ENCODE results near the gene ORC3. TPM values are rescaled to one million over a fixed set of nuclear protein-coding genes. Genes with fewer than 3 reads are reported as not detected.
"Not testable (repeated sequence)": the region's sequence is repeated elsewhere in the genome, so short reads cannot be mapped to it uniquely, and the experiment has no call there.

The ORC3 gene
- total RNA-seq, 2 donors from 2014 or later: 32.7 to 43.7 TPM

GRCh38 chr6:87574237-87574804 lies 15.6 kb upstream of the ORC3 start:
- H3K4me3 Mint-ChIP-seq: peak overlapping the region; percentile 45
- peaks cover 4% of the 10 kb centered on the region for H3K9me3 Mint-ChIP-seq
- peak; percentile 45 for ATAC-seq (replicated peaks)
- peaks cover 35% of the 10 kb centered on the region for H3K4me1 Mint-ChIP-seq
- no peaks in the 10 kb centered on the region for H3K27me3 Mint-ChIP-seq
- H3K36me3 Mint-ChIP-seq (ENCODE audit: low read depth): peaks cover 78% of the 10 kb centered on the region
- H3K27ac Mint-ChIP-seq: peak overlapping the region; percentile 64

- peaks cover 4% of the 10 kb centered on the region for H3K9me3 Mint-ChIP-seq
Observed at GRCh38 chr6:87575423-87575822, 14.5 kb upstream of the ORC3 start.

GRCh38 chr6:87583822-87584221 lies 6.1 kb upstream of the ORC3 start:
- Mint-ChIP-seq H3K9me3 (no peaks in the 10 kb centered on the region), H3K4me1 (peaks cover 31% of the 10 kb centered on the region), H3K4me3 (no peak overlapping the region), H3K36me3 (ENCODE audit: low read depth) (peaks cover 77% of the 10 kb centered on the region), H3K27me3 (no peaks in the 10 kb centered on the region), H3K27ac (no peak overlapping the region)
- ATAC-seq (replicated peaks): no peak

More at GRCh38 chr6:87575423-87575822, 14.5 kb upstream of the ORC3 start:
- Mint-ChIP-seq H3K4me3 (peak overlapping the region; percentile 4), H3K27ac (no peak overlapping the region), H3K4me1 (peaks cover 39% of the 10 kb centered on the region), H3K36me3 (ENCODE audit: low read depth) (peaks cover 80% of the 10 kb centered on the region), H3K27me3 (no peaks in the 10 kb centered on the region)
- ATAC-seq (replicated peaks): no peak

- Mint-ChIP-seq H3K36me3 (ENCODE audit: low read depth) (peaks cover 61% of the 10 kb centered on the region), H3K27me3 (no peaks in the 10 kb centered on the region), H3K9me3 (no peaks in the 10 kb centered on the region), H3K4me3 (no peak overlapping the region), H3K4me1 (peaks cover 33% of the 10 kb centered on the region), H3K27ac (no peak overlapping the region)
- ATAC-seq (replicated peaks): no peak
Observed at GRCh38 chr6:87586371-87587077, 3.4 kb upstream of the ORC3 start.

GRCh38 chr6:87588756-87589407 lies 1.1 kb upstream of the ORC3 start:
- peaks cover 51% of the 10 kb centered on the region for H3K36me3 Mint-ChIP-seq (ENCODE audit: low read depth)
- no peak for ATAC-seq (replicated peaks)
- H3K4me3 Mint-ChIP-seq: peak overlapping the region; percentile 98
- H3K9me3 Mint-ChIP-seq: no peaks in the 10 kb centered on the region
- H3K27me3 Mint-ChIP-seq: no peaks in the 10 kb centered on the region
- peak overlapping the region; percentile 97 for H3K27ac Mint-ChIP-seq
- peaks cover 33% of the 10 kb centered on the region for H3K4me1 Mint-ChIP-seq

GRCh38 chr6:87590417-87590880 lies 514 bp downstream of the ORC3 start:
- no peak for ATAC-seq (replicated peaks)
- peaks cover 29% of the 10 kb centered on the region for H3K4me1 Mint-ChIP-seq
- peak overlapping the region; percentile 97 for H3K27ac Mint-ChIP-seq
- no peaks in the 10 kb centered on the region for H3K27me3 Mint-ChIP-seq
- peak overlapping the region; percentile 98 for H3K4me3 Mint-ChIP-seq
- no peaks in the 10 kb centered on the region for H3K9me3 Mint-ChIP-seq
- peaks cover 53% of the 10 kb centered on the region for H3K36me3 Mint-ChIP-seq (ENCODE audit: low read depth)

GRCh38 chr6:87590990-87591389 lies 1.1 kb downstream of the ORC3 start:
- Mint-ChIP-seq H3K36me3 (ENCODE audit: low read depth) (peaks cover 58% of the 10 kb centered on the region), H3K9me3 (no peaks in the 10 kb centered on the region), H3K27me3 (no peaks in the 10 kb centered on the region), H3K4me1 (peaks cover 25% of the 10 kb centered on the region), H3K4me3 (peak overlapping the region; percentile 98), H3K27ac (peak overlapping the region; percentile 97)
- ATAC-seq (replicated peaks): no peak

GRCh38 chr6:87600576-87600975 lies 10.6 kb downstream of the ORC3 start:
- H3K4me1 Mint-ChIP-seq: no peaks in the 10 kb centered on the region
- H3K27me3 Mint-ChIP-seq: no peaks in the 10 kb centered on the region
- no peak for ATAC-seq (replicated peaks)
- no peak overlapping the region for H3K27ac Mint-ChIP-seq
- H3K4me3 Mint-ChIP-seq: no peak overlapping the region
- no peaks in the 10 kb centered on the region for H3K9me3 Mint-ChIP-seq
- peaks cover 43% of the 10 kb centered on the region for H3K36me3 Mint-ChIP-seq (ENCODE audit: low read depth)

- no peak for ATAC-seq (replicated peaks)
- no peaks in the 10 kb centered on the region for H3K27me3 Mint-ChIP-seq
- H3K4me1 Mint-ChIP-seq: no peaks in the 10 kb centered on the region
- H3K36me3 Mint-ChIP-seq (ENCODE audit: low read depth): peaks cover 58% of the 10 kb centered on the region
- no peaks in the 10 kb centered on the region for H3K9me3 Mint-ChIP-seq
- H3K27ac Mint-ChIP-seq: no peak overlapping the region
- H3K4me3 Mint-ChIP-seq: no peak overlapping the region
Observed at GRCh38 chr6:87606199-87606598, 16.3 kb downstream of the ORC3 start.

- H3K4me3 Mint-ChIP-seq: no peak overlapping the region
Observed at GRCh38 chr6:87608802-87609201, 18.9 kb downstream of the ORC3 start.

GRCh38 chr6:87613018-87613417 lies 23.1 kb downstream of the ORC3 start:
- ATAC-seq (replicated peaks); H3K27me3 Mint-ChIP-seq; H3K9me3 Mint-ChIP-seq; H3K27ac Mint-ChIP-seq; H3K4me3 Mint-ChIP-seq; H3K4me1 Mint-ChIP-seq: not testable (repeated sequence)
- H3K36me3 Mint-ChIP-seq (ENCODE audit: low read depth): peaks cover 74% of the 10 kb centered on the region

More at GRCh38 chr6:87608802-87609201, 18.9 kb downstream of the ORC3 start:
- Mint-ChIP-seq H3K27me3 (no peaks in the 10 kb centered on the region), H3K27ac (no peak overlapping the region), H3K36me3 (ENCODE audit: low read depth) (peaks cover 65% of the 10 kb centered on the region), H3K4me1 (no peaks in the 10 kb centered on the region), H3K9me3 (no peaks in the 10 kb centered on the region)
- ATAC-seq (replicated peaks): no peak

- no peak overlapping the region for H3K4me3 Mint-ChIP-seq
- H3K4me1 Mint-ChIP-seq: peaks cover 5% of the 10 kb centered on the region
- no peak for ATAC-seq (replicated peaks)
- no peaks in the 10 kb centered on the region for H3K27me3 Mint-ChIP-seq
- H3K36me3 Mint-ChIP-seq (ENCODE audit: low read depth): peaks cover 75% of the 10 kb centered on the region
- no peaks in the 10 kb centered on the region for H3K9me3 Mint-ChIP-seq
- H3K27ac Mint-ChIP-seq: no peak overlapping the region
Observed at GRCh38 chr6:87617405-87617804, 27.5 kb downstream of the ORC3 start.

GRCh38 chr6:87618531-87618930 lies 28.6 kb downstream of the ORC3 start:
- no peaks in the 10 kb centered on the region for H3K9me3 Mint-ChIP-seq
- H3K27me3 Mint-ChIP-seq: no peaks in the 10 kb centered on the region
- ATAC-seq (replicated peaks): no peak
- H3K4me3 Mint-ChIP-seq: no peak overlapping the region
- H3K4me1 Mint-ChIP-seq: peaks cover 5% of the 10 kb centered on the region
- peaks cover 75% of the 10 kb centered on the region for H3K36me3 Mint-ChIP-seq (ENCODE audit: low read depth)
- H3K27ac Mint-ChIP-seq: no peak overlapping the region

GRCh38 chr6:87623248-87623647 lies 33.3 kb downstream of the ORC3 start:
- H3K27me3 Mint-ChIP-seq: no peaks in the 10 kb centered on the region
- ATAC-seq (replicated peaks): no peak
- peaks cover 79% of the 10 kb centered on the region for H3K36me3 Mint-ChIP-seq (ENCODE audit: low read depth)
- no peak overlapping the region for H3K27ac Mint-ChIP-seq
- H3K9me3 Mint-ChIP-seq: no peaks in the 10 kb centered on the region
- peaks cover 5% of the 10 kb centered on the region for H3K4me1 Mint-ChIP-seq
- H3K4me3 Mint-ChIP-seq: no peak overlapping the region

GRCh38 chr6:87628424-87628823 lies 38.5 kb downstream of the ORC3 start:
- no peak for ATAC-seq (replicated peaks)
- H3K27ac Mint-ChIP-seq: no peak overlapping the region
- H3K9me3 Mint-ChIP-seq: no peaks in the 10 kb centered on the region
- H3K4me3 Mint-ChIP-seq: no peak overlapping the region
- no peaks in the 10 kb centered on the region for H3K27me3 Mint-ChIP-seq
- H3K4me1 Mint-ChIP-seq: peaks cover 4% of the 10 kb centered on the region
- H3K36me3 Mint-ChIP-seq (ENCODE audit: low read depth): peaks cover 62% of the 10 kb centered on the region

Data from activated T-helper 17 cell treated with anti-CD3 and anti-CD28 coated beads, Interleukin-2, amount 50 U/mL, for 72 hours (primary cell).